GM12878 (cell line): ENCODE measurements around the gene NPFFR2. TPM values are rescaled to one million over a fixed set of nuclear protein-coding genes. Genes with fewer than 3 reads are reported as not detected.
"Not testable (repeated sequence)": the region's sequence is repeated elsewhere in the genome, so short reads cannot be mapped to it uniquely, and the experiment has no call there.

ENCODE experiments used
- ATAC-seq: fragments of 200-7000 bp; cut with Tn5 transposase; 3 replicates; pipeline ENCODE4 v1.9.1; 2020; ENCODE audit warnings: mild to moderate bottlenecking, moderate library complexity
- BruUV-seq: library from RNA; stranded (reverse); fragments of 400-500 nt; replicated peaks from 2 replicates; lab custom pipeline; 2021; lab: Mats Ljungman, UMichigan
- CTCF ChIA-PET: fragments of 300-600 bp; sonication (Branson Sonifier 250); formaldehyde crosslinking; extraction: SDS; loops from one replicate; lab custom pipeline; 2021; ENCODE audit warnings: inconsistent platforms; lab: Yijun Ruan, JAX
- POLR2A ChIA-PET: fragments of 350-600 bp; formaldehyde crosslinking; extraction: SDS; loops from one replicate; lab custom pipeline; 2021; ENCODE audit warnings: inconsistent platforms; lab: Charles Lee
- RAD21 ChIA-PET: fragments of 300-600 bp; sonication (Branson Sonifier 250); formaldehyde crosslinking; loops from one replicate; lab custom pipeline; 2023; ENCODE audit warnings: antibody characterized with exemption; ENCODE audit not compliant: unreplicated experiment; lab: Charles Lee
- SMC1A ChIA-PET: fragments of 300-600 bp; sonication (Branson Sonifier 250); formaldehyde crosslinking; loops from one replicate; lab custom pipeline; 2023; ENCODE audit not compliant: unreplicated experiment, uncharacterized antibody; lab: Charles Lee
- DNase-seq: peaks from one replicate; pipeline ENCODE4 v3.0.0-alpha.2; 2011; ENCODE audit warnings: low read depth, low spot score
- FAIRE-seq: peaks from 3 replicates; lab custom pipeline; 2011; peaks lifted over from hg19 to GRCh38; lab: Jason Lieb, UNC
- H2AFZ ChIP-seq: 2 replicates; pipeline ENCODE4 v1.6.0; 2011; ENCODE audit warnings: low read depth, low read length, control low read depth; ENCODE audit not compliant: control insufficient read depth
- H3K27ac ChIP-seq: 2 replicates; pipeline ENCODE4 v1.5.1; 2011; ENCODE audit warnings: control low read depth; ENCODE audit not compliant: control insufficient read depth, insufficient read depth
- H3K27me3 ChIP-seq, 2 experiments: replicated peaks in 1 of 2; 2 replicates each; pipeline versions ENCODE4 v1.6.0 to v1.6.1; 2011; ENCODE audit warnings: low read length in 1 of 2; ENCODE audit not compliant: control insufficient read depth in 2 of 2, insufficient read depth in 2 of 2
- H3K36me3 ChIP-seq, 2 experiments: 2 replicates each; pipeline ENCODE4 v1.5.1; 2011; ENCODE audit warnings: low read length in 1 of 2; ENCODE audit not compliant: control insufficient read depth in 2 of 2, insufficient read depth in 2 of 2
- H3K4me1 ChIP-seq: 2 replicates; pipeline ENCODE4 v1.6.1; 2011; ENCODE audit warnings: mild to moderate bottlenecking, low read length, moderate library complexity, mixed read lengths; ENCODE audit not compliant: control insufficient read depth, insufficient read depth
- H3K4me2 ChIP-seq: 2 replicates; pipeline ENCODE4 v1.6.0; 2011; ENCODE audit warnings: control low read depth; ENCODE audit not compliant: control insufficient read depth, insufficient read depth
- H3K4me3 ChIP-seq: fragments of 200-600 bp; sonication (generic); 2 replicates; pipeline ENCODE4 v1.5.1; 2016
- H3K79me2 ChIP-seq: 2 replicates; pipeline ENCODE4 v1.6.0; 2011; ENCODE audit warnings: low read length; ENCODE audit not compliant: control insufficient read depth, insufficient read depth
- H3K9ac ChIP-seq: 2 replicates; pipeline ENCODE4 v1.8.0; 2011; ENCODE audit warnings: low read length, control low read depth, mixed read lengths; ENCODE audit not compliant: control insufficient read depth, insufficient read depth
- H3K9me3 ChIP-seq: replicated peaks from 3 replicates; pipeline ENCODE4 v1.5.1; 2011; ENCODE audit warnings: mild to moderate bottlenecking, low read length; ENCODE audit not compliant: control insufficient read depth, insufficient read depth
- H4K20me1 ChIP-seq: 2 replicates; pipeline ENCODE4 v1.6.0; 2011; ENCODE audit not compliant: control insufficient read depth, insufficient read depth
- ATF7 ChIP-seq: fragments of 450-650 bp; IDR thresholded peaks from 2 replicates; pipeline ENCODE4 v1.6.1; 2016; ENCODE audit warnings: low read depth, mild to moderate bottlenecking
- CHD2 ChIP-seq: IDR thresholded peaks from 2 replicates; pipeline ENCODE4 v1.6.1; 2011; ENCODE audit warnings: low read depth, low read length, improper control_type of control experiment, borderline replicate concordance
- EED ChIP-seq: sonication (generic); IDR thresholded peaks from 2 replicates; pipeline ENCODE4 v1.6.1; 2016; ENCODE audit warnings: antibody characterized with exemption, low read depth
- ESRRA ChIP-seq: IDR thresholded peaks from 2 replicates; pipeline ENCODE4 v1.6.1; 2012; ENCODE audit warnings: mild to moderate bottlenecking, low read length, improper control_type of control experiment
- MEF2A ChIP-seq: IDR thresholded peaks from 2 replicates; pipeline ENCODE4 v1.6.1; 2011; ENCODE audit warnings: low read depth, mild to moderate bottlenecking, low read length, moderate library complexity; ENCODE audit not compliant: insufficient read depth
- NBN ChIP-seq: fragments of 450-650 bp; IDR thresholded peaks from 2 replicates; pipeline ENCODE4 v1.6.1; 2016
- NFYA ChIP-seq: IDR thresholded peaks from 2 replicates; pipeline ENCODE4 v1.6.1; 2011; ENCODE audit warnings: low read depth, mild to moderate bottlenecking, low read length, improper control_type of control experiment, borderline replicate concordance
- YBX1 ChIP-seq: fragments of 450-650 bp; IDR thresholded peaks from 2 replicates; pipeline ENCODE4 v1.6.1; 2016; ENCODE audit warnings: antibody characterized with exemption
- WGBS: methylation state at CpG from one replicate; pipeline ENCODE4 v1.1.6; 2016; ENCODE audit warnings: low lambda C conversion rate; ENCODE audit not compliant: insufficient replicate concordance, insufficient coverage; ENCODE audit errors: missing lambda C conversion rate; 5-methylcytosine and 5-hydroxymethylcytosine counted together
- in situ Hi-C: fragments of 300-500 bp; cut with MboI; formaldehyde crosslinking; loops from 9 replicates; pipeline ENCODE4 v1.14.3; 2018; ENCODE audit warnings: mixed read lengths
- intact Hi-C: fragments of 100-400 bp; cut with micrococcal nuclease; formaldehyde crosslinking; loops from one replicate; pipeline ENCODE4 v1.14.2; 2022; ENCODE audit not compliant: unreplicated experiment
- polyA plus RNA-seq, 11 experiments: library from polyadenylated mRNA; depleted of rRNA in 4 of 11; unstranded in 6 of 11; stranded (reverse) in 5 of 11; fragments of >200 nt; fragmentation: Nextera tagmentation in 4 of 11; fragmentation: Illumina TruSeq in 1 of 11; extraction: Ambion mirVana in 4 of 11; extraction: Trizol in 1 of 11; gene quantifications; 1 replicate in 1 of 11; 2 replicates in 10 of 11; pipeline versions ENCODE4 v1.2.1 to v1.2.3, GENCODE V29; 2011 to 2016; ENCODE audit warnings: inconsistent platforms in 2 of 11, missing spikeins in 2 of 11, low read depth in 1 of 11
- total RNA-seq, 4 experiments: library from RNA; depleted of rRNA in 3 of 4; stranded (reverse); fragments of >200 nt in 3 of 4; fragmentation: Illumina TruSeq in 1 of 4; extraction: Trizol in 1 of 4; gene quantifications; 2 replicates each; pipeline versions ENCODE4 v1.2.1 to v1.2.3, GENCODE V29; 2013 to 2021
- TF ChIP-seq, protein P1 (sequence below): fragments of 450-650 bp; IDR thresholded peaks from 2 replicates; pipeline ENCODE4 v1.6.1; 2017; ENCODE audit warnings: borderline replicate concordance
- TF ChIP-seq, protein P2 (sequence below): fragments of 450-650 bp; IDR thresholded peaks from 2 replicates; pipeline ENCODE4 v1.6.1; 2017; ENCODE audit warnings: mild to moderate bottlenecking, low read depth, inconsistent platforms; ENCODE audit not compliant: poor library complexity, severe bottlenecking

Gene NPFFR2
- total and polyA plus RNA-seq, 10 of the 15 experiments (the other 5 are each of a cell fraction or from before 2014, with no cell fraction given) = not detected

DNA sequence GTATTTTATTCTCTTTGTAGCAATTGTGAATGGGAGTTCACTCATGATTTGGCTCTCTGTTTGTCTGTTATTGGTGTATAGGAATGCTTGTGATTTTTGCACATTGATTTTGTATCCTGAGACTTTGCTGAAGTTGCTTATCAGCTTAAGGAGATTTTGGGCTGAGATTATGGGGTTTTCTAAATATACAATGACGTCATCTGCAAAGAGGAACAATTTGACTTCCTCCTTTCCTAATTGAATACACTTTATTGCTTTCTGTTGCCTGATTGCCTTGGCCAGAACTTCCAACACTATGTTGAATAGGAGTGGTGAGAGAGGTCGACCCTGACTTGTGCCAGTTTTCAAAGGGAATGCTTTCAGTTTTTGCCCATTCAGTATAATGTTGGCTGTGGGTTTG, 108.2 kb downstream of the NPFFR2 start:
- intact Hi-C loops, H2AFZ ChIP-seq, BruUV-seq, CTCF ChIA-PET, H3K9me3 ChIP-seq, RAD21 ChIA-PET, H3K4me1 ChIP-seq, DNase-seq, FAIRE-seq, H4K20me1 ChIP-seq, H3K4me3 ChIP-seq, H3K27ac ChIP-seq, H3K36me3 ChIP-seq, in situ Hi-C loops, H3K4me2 ChIP-seq, H3K79me2 ChIP-seq, ATAC-seq, H3K9ac ChIP-seq, SMC1A ChIA-PET, POLR2A ChIA-PET, H3K27me3 ChIP-seq: not testable (repeated sequence)
- 0% methylated on average over 2 of the region's 2 CpGs for whole genome bisulfite sequencing
- TF ChIP-seq ATF7 = peak; percentile 89

DNA sequence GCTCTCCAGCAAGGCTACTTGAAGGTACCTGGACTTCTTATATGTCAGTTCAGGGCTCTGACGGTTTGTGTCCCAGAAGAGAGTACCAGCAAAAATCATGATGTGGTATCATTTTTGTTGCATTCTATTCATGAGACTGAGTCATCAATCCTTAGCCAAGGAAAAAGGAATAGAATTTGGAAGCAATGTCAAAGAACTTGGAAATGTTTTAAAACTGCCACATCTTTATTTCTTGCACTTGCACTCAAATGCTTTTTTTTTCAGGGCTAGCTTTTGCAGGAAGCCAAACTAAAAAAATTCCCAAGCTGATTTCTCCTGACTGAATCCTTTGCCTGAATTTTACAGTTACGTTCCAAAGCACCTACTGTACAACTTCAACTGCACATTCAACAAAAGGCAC, 112.4 kb downstream of the NPFFR2 start:
- intact Hi-C loops = no loop called here

More for the DNA sequence above, 112.4 kb downstream of the NPFFR2 start:
- DNase-seq = no peak
- ChIA-PET SMC1A (interaction anchor here (1.7 kb wide), 1 partner anchor 60 kb away, joined by 3 read pairs; no protein-coding TSS in a partner anchor), POLR2A (no interaction called here), CTCF (interaction anchor here (0.9 to 1.2 kb wide), 2 partner anchors 13 to 15 kb away, joined by 3 read pairs; no protein-coding TSS in a partner anchor), RAD21 (no interaction called here)
- no peak overlapping the region for H3K4me2 ChIP-seq
- no peak overlapping the region for H2AFZ ChIP-seq
- ATAC-seq = no peak
- no peaks in the 10 kb centered on the region for H3K36me3 ChIP-seq
- in situ Hi-C loops = no loop called here
- no peaks in the 10 kb centered on the region for H4K20me1 ChIP-seq
- no peaks in the 10 kb centered on the region for H3K27me3 ChIP-seq
- H3K79me2 ChIP-seq = no peaks in the 10 kb centered on the region
- TF ChIP-seq NBN (no peak), EED (no peak), ESRRA (no peak), YBX1 (no peak), NFYA (no peak), CHD2 (no peak), MEF2A (no peak)
- TF ChIP-seq, protein P1, sequence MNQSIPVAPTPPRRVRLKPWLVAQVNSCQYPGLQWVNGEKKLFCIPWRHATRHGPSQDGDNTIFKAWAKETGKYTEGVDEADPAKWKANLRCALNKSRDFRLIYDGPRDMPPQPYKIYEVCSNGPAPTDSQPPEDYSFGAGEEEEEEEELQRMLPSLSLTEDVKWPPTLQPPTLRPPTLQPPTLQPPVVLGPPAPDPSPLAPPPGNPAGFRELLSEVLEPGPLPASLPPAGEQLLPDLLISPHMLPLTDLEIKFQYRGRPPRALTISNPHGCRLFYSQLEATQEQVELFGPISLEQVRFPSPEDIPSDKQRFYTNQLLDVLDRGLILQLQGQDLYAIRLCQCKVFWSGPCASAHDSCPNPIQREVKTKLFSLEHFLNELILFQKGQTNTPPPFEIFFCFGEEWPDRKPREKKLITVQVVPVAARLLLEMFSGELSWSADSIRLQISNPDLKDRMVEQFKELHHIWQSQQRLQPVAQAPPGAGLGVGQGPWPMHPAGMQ = no peak
- TF ChIP-seq, protein P2, sequence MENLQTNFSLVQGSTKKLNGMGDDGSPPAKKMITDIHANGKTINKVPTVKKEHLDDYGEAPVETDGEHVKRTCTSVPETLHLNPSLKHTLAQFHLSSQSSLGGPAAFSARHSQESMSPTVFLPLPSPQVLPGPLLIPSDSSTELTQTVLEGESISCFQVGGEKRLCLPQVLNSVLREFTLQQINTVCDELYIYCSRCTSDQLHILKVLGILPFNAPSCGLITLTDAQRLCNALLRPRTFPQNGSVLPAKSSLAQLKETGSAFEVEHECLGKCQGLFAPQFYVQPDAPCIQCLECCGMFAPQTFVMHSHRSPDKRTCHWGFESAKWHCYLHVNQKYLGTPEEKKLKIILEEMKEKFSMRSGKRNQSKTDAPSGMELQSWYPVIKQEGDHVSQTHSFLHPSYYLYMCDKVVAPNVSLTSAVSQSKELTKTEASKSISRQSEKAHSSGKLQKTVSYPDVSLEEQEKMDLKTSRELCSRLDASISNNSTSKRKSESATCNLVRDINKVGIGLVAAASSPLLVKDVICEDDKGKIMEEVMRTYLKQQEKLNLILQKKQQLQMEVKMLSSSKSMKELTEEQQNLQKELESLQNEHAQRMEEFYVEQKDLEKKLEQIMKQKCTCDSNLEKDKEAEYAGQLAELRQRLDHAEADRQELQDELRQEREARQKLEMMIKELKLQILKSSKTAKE = no peak
- no peaks in the 10 kb centered on the region for H3K4me1 ChIP-seq
- WGBS = 5% methylated on average over 2 of the region's 2 CpGs
- no peak for FAIRE-seq
- no TSS peak for BruUV-seq
- no peak overlapping the region for H3K27ac ChIP-seq
- no peaks in the 10 kb centered on the region for H3K9me3 ChIP-seq
- no peak overlapping the region for H3K9ac ChIP-seq
- no peak overlapping the region for H3K4me3 ChIP-seq
